ENCODE data around the gene ATP8A2.

- TF ChIP-seq CTCF (IDR thresholded peaks at IDR 0.05) (no peak), EP300 (IDR thresholded peaks at IDR 0.05) (no peak)
These were observed 686.9 kb downstream of the ATP8A2 start for GRCh38 chr13:26058704-26059103.
